ENCODE measurements around the gene ADCY9. TPM values are rescaled to one million over a fixed set of nuclear protein-coding genes. Genes with fewer than 3 reads are reported as not detected.

The ADCY9 gene
- total RNA-seq, 4 donors from 2014 or later: 19.0 to 32.7 (median 29.6) TPM

- no peak overlapping the region for H3K4me3 ChIP-seq
- no peaks in the 10 kb centered on the region for H3K9me3 ChIP-seq
- H3K27me3 ChIP-seq: no peaks in the 10 kb centered on the region
- TF ChIP-seq POLR2A (IDR thresholded peaks at IDR 0.05) (no peak), EP300 (IDR thresholded peaks at IDR 0.05) (no peak), CTCF (IDR thresholded peaks at IDR 0.05) (no peak)
- DNase-seq (ENCODE audit: low spot score in 2 of 2): no peak
- 53 to 58% methylated on average over 3 of the region's 3 CpGs for WGBS, 2 donors
- H3K27ac ChIP-seq: no peak overlapping the region
- H3K36me3 ChIP-seq: no peaks in the 10 kb centered on the region
- no peaks in the 10 kb centered on the region for H3K4me1 ChIP-seq
These were observed 24.4 kb upstream of the ADCY9 start for GRCh38 chr16:4140652-4141051.

- Histone ChIP-seq H3K4me1 (no peaks in the 10 kb centered on the region), H3K27ac (no peak overlapping the region), H3K9me3 (no peaks in the 10 kb centered on the region), H3K4me3 (no peak overlapping the region), H3K36me3 (no peaks in the 10 kb centered on the region), H3K27me3 (no peaks in the 10 kb centered on the region)
- TF ChIP-seq CTCF (IDR thresholded peaks at IDR 0.05): no peak
- TF ChIP-seq EP300 (IDR thresholded peaks at IDR 0.05): no peak
- TF ChIP-seq POLR2A (IDR thresholded peaks at IDR 0.05): no peak
- DNase-seq (ENCODE audit: low spot score in 2 of 2): no peak
These were observed 23.7 kb upstream of the ADCY9 start for GRCh38 chr16:4139968-4140367.

GRCh38 chr16:4138713-4139112 is 22.5 kb upstream of the ADCY9 start:
- Histone ChIP-seq H3K27ac (no peak overlapping the region), H3K4me3 (no peak overlapping the region), H3K27me3 (no peaks in the 10 kb centered on the region), H3K9me3 (no peaks in the 10 kb centered on the region), H3K36me3 (no peaks in the 10 kb centered on the region), H3K4me1 (no peaks in the 10 kb centered on the region)
- DNase-seq (ENCODE audit: low spot score in 2 of 2): no peak
- WGBS, 2 donors: 86 to 87% methylated on average over 6 of the region's 6 CpGs
- TF ChIP-seq CTCF (IDR thresholded peaks at IDR 0.05) (no peak), POLR2A (IDR thresholded peaks at IDR 0.05) (no peak), EP300 (IDR thresholded peaks at IDR 0.05) (no peak)

GRCh38 chr16:4137438-4137837 is 21.2 kb upstream of the ADCY9 start:
- 80 to 81% methylated on average over 3 of the region's 3 CpGs for WGBS, 2 donors
- DNase-seq (ENCODE audit: low spot score in 2 of 2): no peak
- no peak overlapping the region for H3K4me3 ChIP-seq
- no peaks in the 10 kb centered on the region for H3K9me3 ChIP-seq
- H3K4me1 ChIP-seq: no peaks in the 10 kb centered on the region
- no peaks in the 10 kb centered on the region for H3K27me3 ChIP-seq
- no peak overlapping the region for H3K27ac ChIP-seq
- no peaks in the 10 kb centered on the region for H3K36me3 ChIP-seq
- TF ChIP-seq POLR2A (IDR thresholded peaks at IDR 0.05): no peak
- TF ChIP-seq CTCF (IDR thresholded peaks at IDR 0.05): no peak
- no peak for TF ChIP-seq EP300 (IDR thresholded peaks at IDR 0.05)

GRCh38 chr16:4136229-4136813 is 20.1 kb upstream of the ADCY9 start:
- Histone ChIP-seq H3K4me3 (no peak overlapping the region), H3K27me3 (peaks cover 0 to 8% of the 10 kb centered on the region in 2 donors), H3K9me3 (no peaks in the 10 kb centered on the region), H3K36me3 (no peaks in the 10 kb centered on the region), H3K4me1 (no peaks in the 10 kb centered on the region), H3K27ac (peak overlapping the region in 1 of 4 donors; percentile 5)
- no peak for TF ChIP-seq POLR2A (IDR thresholded peaks at IDR 0.05)
- TF ChIP-seq CTCF (IDR thresholded peaks at IDR 0.05): no peak
- TF ChIP-seq EP300 (IDR thresholded peaks at IDR 0.05): no peak
- DNase-seq (ENCODE audit: low spot score in 2 of 2): no peak
- WGBS, 2 donors: 64 to 66% methylated on average over 8 to 9 of the region's 9 CpGs

All from tibial nerve (tissue), 4 donors.